ENCODE data around the gene CNKSR3.

GRCh38 chr6:154528310-154528915 lies 17.9 kb upstream of the CNKSR3 start:
- TF ChIP-seq RAD21 (IDR thresholded peaks at IDR 0.05; ENCODE audit: low read length) (no peak), CTCF (IDR thresholded peaks at IDR 0.05) (no peak), EZH2phosphoT487 (IDR thresholded peaks at IDR 0.05; ENCODE audit: borderline replicate concordance, low read depth) (no peak), TEAD4 (IDR thresholded peaks at IDR 0.05; ENCODE audit: borderline replicate concordance, insufficient read depth) (no peak)
